OCI-LY1 (cell line): ENCODE results near the gene ENTPD7.

ENCODE experiments used
- CTCF ChIP-seq: fragments of 200-600 bp; sonication (generic), shearing (Covaris generic); IDR thresholded peaks from 2 replicates; pipeline ENCODE4 v1.5.1; 2017; ENCODE audit warnings: mild to moderate bottlenecking, antibody characterized with exemption, low read length, moderate library complexity, mixed read lengths
- EZH2 ChIP-seq: fragments of 200-600 bp; sonication (generic), shearing (Covaris generic); IDR thresholded peaks from 2 replicates; pipeline ENCODE4 v1.8.0; 2017; ENCODE audit warnings: borderline replicate concordance, mixed run types, mild to moderate bottlenecking, antibody characterized with exemption, low read length, moderate library complexity, mixed read lengths

DNA sequence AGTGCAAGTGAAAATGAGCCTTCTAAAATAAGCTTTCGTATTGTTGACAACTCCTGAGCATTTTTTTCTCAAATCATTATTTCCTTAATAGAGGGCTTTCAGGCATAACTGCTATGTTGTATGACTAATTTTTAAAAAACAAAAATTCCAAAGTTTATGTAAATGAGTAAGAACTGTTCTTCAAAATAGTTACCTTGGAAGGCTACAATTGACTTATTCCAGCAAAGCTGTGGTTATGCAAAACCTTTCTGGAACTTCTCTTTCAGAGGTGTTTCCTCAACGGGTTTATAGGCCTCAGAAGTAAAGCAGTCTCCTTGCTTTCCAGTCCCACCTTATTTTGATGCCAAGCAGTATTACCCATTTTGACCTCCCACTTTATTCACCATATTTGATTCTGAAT lies 41.6 kb upstream of the ENTPD7 start:
- TF ChIP-seq CTCF (no peak), EZH2 (no peak)
